Measurements from ENCODE around the gene BCS1L. TPM values are rescaled to one million over a fixed set of nuclear protein-coding genes. Genes with fewer than 3 reads are reported as not detected.

BCS1L gene
- total and polyA plus RNA-seq, 2 of the 8 experiments (the other 6 are each of a cell fraction or from before 2014, with no cell fraction given), result 23.7 to 37.1 TPM

DNA sequence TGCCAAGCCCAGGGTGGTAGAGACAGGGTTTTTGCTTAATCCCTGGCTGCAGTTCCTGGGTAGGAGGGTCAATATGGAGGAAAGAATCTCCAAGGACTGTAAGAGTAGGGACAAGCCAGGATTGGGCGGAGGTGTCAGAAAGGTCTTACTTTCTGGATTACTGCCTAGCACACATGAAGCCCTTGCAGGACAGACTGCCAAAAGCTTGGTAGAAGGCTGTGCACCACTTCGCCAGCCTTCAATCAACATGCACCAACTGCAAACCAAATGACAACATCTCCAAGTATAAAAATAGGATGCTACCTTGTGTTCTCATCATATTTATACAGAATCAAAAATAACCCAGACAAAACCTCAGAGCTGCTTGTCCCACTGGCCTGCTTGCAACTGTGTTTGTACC is 3.7 kb upstream of the BCS1L start:
- Histone ChIP-seq H3K27me3 (replicated peaks in 1 of 4; ENCODE audit: control insufficient read depth in 3 of 4, extremely low read depth in 1 of 4, insufficient read depth in 3 of 4, low read length in 3 of 4) (no peaks in the 10 kb centered on the region), H2BK120ac (replicated peaks; ENCODE audit: low read depth, low read length) (no peak overlapping the region), H3K23ac (ENCODE audit: insufficient read length) (no peak overlapping the region), H3K79me1 (ENCODE audit: low read depth, low read length) (0 out of 2 replicates have a peak, but pooled peaks cover 3% of the 10 kb centered on the region), H4K5ac (ENCODE audit: insufficient read length, low read depth, low read length) (no peak overlapping the region), H3K27ac (ENCODE audit: low read depth, low read length) (no peak overlapping the region), H3K9ac (replicated peaks in 1 of 4; ENCODE audit: extremely low read depth in 1 of 4, low read depth in 3 of 4, low read length in 3 of 4) (no peak overlapping the region; a peak in 1 of 7 replicates), H3K56ac (replicated peaks; ENCODE audit: insufficient read length, low read depth, low read length) (no peak overlapping the region), H3K14ac (ENCODE audit: insufficient read length) (no peak overlapping the region), H3K4me1 (replicated peaks in 1 of 4; ENCODE audit: control insufficient read depth in 3 of 4, insufficient read depth in 4 of 4, low read length in 3 of 4) (peaks cover 0 to 5% (median under 1%) of the 10 kb centered on the region in 4 experiments; a peak in 2 of 7 replicates), H2AFZ (ENCODE audit: low read length) (no peak overlapping the region), H4K20me1 (replicated peaks in 1 of 2; ENCODE audit: control insufficient read depth in 1 of 2, insufficient read depth in 2 of 2, low read length in 2 of 2) (peaks cover 0 to 6% of the 10 kb centered on the region in 2 experiments), H3K18ac (ENCODE audit: extremely low read depth, low read length) (no peak overlapping the region), H3K4me3 (ENCODE audit: extremely low read depth in 1 of 4, insufficient read depth in 2 of 4, low read depth in 3 of 4, low read length in 4 of 4) (no peak overlapping the region), H4K8ac (ENCODE audit: extremely low read depth, insufficient read depth, low read length) (no peak overlapping the region), H3K4me2 (ENCODE audit: insufficient read depth in 1 of 2, low read depth in 2 of 2, low read length in 2 of 2) (no peak overlapping the region), H3K36me3 (ENCODE audit: control insufficient read depth in 2 of 4, insufficient read depth in 4 of 4, low read length in 3 of 4) (peaks cover 21 to 50% (median 29%) of the 10 kb centered on the region in 4 experiments), H2BK12ac (ENCODE audit: low read depth, low read length) (no peak overlapping the region), H3K79me2 (ENCODE audit: control insufficient read depth in 1 of 2, insufficient read depth in 2 of 2, low read length in 2 of 2) (peaks cover 0 to 7% of the 10 kb centered on the region in 2 experiments; a peak in 1 of 4 replicates), H4K91ac (replicated peaks; ENCODE audit: insufficient read length, low read length) (no peak overlapping the region), H3K23me2 (ENCODE audit: low read depth, low read length) (peaks cover 10% of the 10 kb centered on the region; the same call in 1 of the 2 replicates), H3K9me3 (ENCODE audit: insufficient read depth in 2 of 2, low read depth in 1 of 2, low read length in 1 of 2) (no peaks in the 10 kb centered on the region), H2BK20ac (ENCODE audit: low read length) (no peak overlapping the region), H3K4ac (replicated peaks; ENCODE audit: insufficient read length, low read depth, low read length) (no peak overlapping the region), H2BK15ac (ENCODE audit: low read length) (no peak overlapping the region), H2BK5ac (ENCODE audit: low read depth, low read length) (no peak overlapping the region), H2AK5ac (ENCODE audit: low read depth, low read length) (no peak overlapping the region)
- FAIRE-seq (no peak), DNase-seq (ENCODE audit: low read depth in 1 of 2, low spot score in 2 of 2) (no peak)
- ChIA-PET CTCF (ENCODE audit: partially characterized antibody) (interaction anchor here (2.3 kb wide), 1 partner anchor 32 kb away, joined by 5 read pairs; no protein-coding TSS in a partner anchor), POLR2A (ENCODE audit: partially characterized antibody) (interaction anchor here (1.1 to 1.6 kb wide), 4 partner anchors 12 to 90 kb away, joined by 3 to 5 read pairs (median 3); partner anchors contain the start of gene USP37)
- 94% methylated on average over 2 of the region's 2 CpGs; no CpG with 5 or more reads in 1 of the 2 experiments for WGBS, 2 experiments (ENCODE audit: extremely low coverage in 1 of 2, insufficient coverage in 1 of 2, insufficient read length in 1 of 2, insufficient replicate concordance in 2 of 2, low coverage in 1 of 2, low lambda C conversion rate in 2 of 2, missing lambda C conversion rate in 1 of 2)
